H9 (cell line): Measurements from ENCODE around the gene MYLK4. TPM values are rescaled to one million over a fixed set of nuclear protein-coding genes. Genes with fewer than 3 reads are reported as not detected.

Experiments used
- DNase-seq: peaks from one replicate; pipeline ENCODE4 v3.0.0-alpha.2; 2017
- H2AFZ ChIP-seq: one replicate; pipeline ENCODE4 v1.6.1; 2013; ENCODE audit warnings: mild to moderate bottlenecking, low read length, control low read depth, moderate library complexity
- H2AK5ac ChIP-seq: 2 replicates; pipeline ENCODE4 v1.6.1; 2013; ENCODE audit warnings: low read length, control low read depth, mixed read lengths; ENCODE audit not compliant: insufficient read length
- H2BK120ac ChIP-seq: one replicate; pipeline ENCODE4 v1.6.1; 2013; ENCODE audit warnings: low read depth, mild to moderate bottlenecking, low read length, control low read depth, inconsistent platforms; ENCODE audit not compliant: poor library complexity, severe bottlenecking
- H2BK12ac ChIP-seq: 2 replicates; pipeline ENCODE4 v1.6.1; 2013; ENCODE audit warnings: low read length, control low read depth, mixed read lengths, low read depth; ENCODE audit not compliant: insufficient read length
- H2BK15ac ChIP-seq: 2 replicates; pipeline ENCODE4 v1.6.1; 2013; ENCODE audit warnings: low read depth, low read length, control low read depth
- H2BK20ac ChIP-seq: one replicate; pipeline ENCODE4 v1.6.1; 2013; ENCODE audit warnings: low read depth, mild to moderate bottlenecking, low read length, control low read depth, inconsistent platforms; ENCODE audit not compliant: poor library complexity, severe bottlenecking
- H2BK5ac ChIP-seq: 2 replicates; pipeline ENCODE4 v1.6.1; 2013; ENCODE audit warnings: low read length, control low read depth, mixed read lengths; ENCODE audit not compliant: insufficient read length
- H3K14ac ChIP-seq: 2 replicates; pipeline ENCODE4 v1.6.1; 2013; ENCODE audit warnings: low read length, control low read depth; ENCODE audit not compliant: insufficient read depth
- H3K18ac ChIP-seq: 2 replicates; pipeline ENCODE4 v1.6.1; 2013; ENCODE audit warnings: low read depth, mild to moderate bottlenecking, mixed read lengths, low read length, control low read depth; ENCODE audit not compliant: insufficient read length
- H3K23ac ChIP-seq: 2 replicates; pipeline ENCODE4 v1.6.1; 2013; ENCODE audit warnings: low read length, control low read depth, mixed read lengths, low read depth; ENCODE audit not compliant: insufficient read length
- H3K23me2 ChIP-seq: 2 replicates; pipeline ENCODE4 v1.6.1; 2013; ENCODE audit warnings: low read depth, mild to moderate bottlenecking, mixed read lengths, low read length, control low read depth; ENCODE audit not compliant: insufficient read length, poor library complexity, severe bottlenecking
- H3K27ac ChIP-seq: 2 replicates; pipeline ENCODE4 v1.5.1; 2013; ENCODE audit warnings: low read length, control low read depth, mixed read lengths, low read depth; ENCODE audit not compliant: insufficient read length
- H3K27me3 ChIP-seq: 2 replicates; pipeline ENCODE4 v1.6.1; 2013; ENCODE audit warnings: low read length, control low read depth, inconsistent platforms; ENCODE audit not compliant: insufficient read depth
- H3K4ac ChIP-seq: 2 replicates; pipeline ENCODE4 v1.6.1; 2013; ENCODE audit warnings: low read depth, mild to moderate bottlenecking, control low read depth, inconsistent platforms, low read length, moderate library complexity
- H3K4me1 ChIP-seq: 2 replicates; pipeline ENCODE4 v1.6.1; 2013; ENCODE audit warnings: low read length, control low read depth, inconsistent platforms; ENCODE audit not compliant: insufficient read depth
- H3K4me2 ChIP-seq: 2 replicates; pipeline ENCODE4 v1.6.1; 2013; ENCODE audit warnings: low read length, control low read depth, mixed read lengths; ENCODE audit not compliant: insufficient read length, insufficient read depth
- H3K56ac ChIP-seq: 2 replicates; pipeline ENCODE4 v1.6.1; 2013; ENCODE audit warnings: low read depth, mild to moderate bottlenecking, mixed read lengths, low read length, control low read depth; ENCODE audit not compliant: insufficient read length
- H3K79me1 ChIP-seq: 2 replicates; pipeline ENCODE4 v1.6.1; 2013; ENCODE audit warnings: low read depth, mild to moderate bottlenecking, moderate library complexity, low read length, control low read depth, inconsistent platforms; ENCODE audit not compliant: insufficient read depth, poor library complexity, severe bottlenecking
- H3K79me2 ChIP-seq: 2 replicates; pipeline ENCODE4 v1.6.1; 2013; ENCODE audit warnings: low read length, control low read depth, inconsistent platforms; ENCODE audit not compliant: insufficient read depth
- H3K9ac ChIP-seq: 2 replicates; pipeline ENCODE4 v1.6.1; 2013; ENCODE audit warnings: low read length, control low read depth, mixed read lengths; ENCODE audit not compliant: insufficient read length; ENCODE audit errors: extremely low read depth
- H3K9me3 ChIP-seq: one replicate; pipeline ENCODE4 v1.6.1; 2013; ENCODE audit warnings: low read depth, low read length, inconsistent platforms; ENCODE audit not compliant: control insufficient read depth
- H3T11ph ChIP-seq: one replicate; pipeline ENCODE4 v1.6.1; 2013; ENCODE audit warnings: mild to moderate bottlenecking, low read length, control low read depth, inconsistent platforms
- H4K20me1 ChIP-seq: one replicate; pipeline ENCODE4 v1.6.1; 2013; ENCODE audit not compliant: control insufficient read depth, insufficient read length, insufficient read depth
- H4K5ac ChIP-seq: 2 replicates; pipeline ENCODE4 v1.6.1; 2013; ENCODE audit warnings: low read depth, mild to moderate bottlenecking, mixed read lengths, low read length, control low read depth; ENCODE audit not compliant: insufficient read length
- H4K8ac ChIP-seq: replicated peaks from 2 replicates; pipeline ENCODE4 v1.6.1; 2013; ENCODE audit warnings: low read length, control low read depth, mixed read lengths, low read depth; ENCODE audit not compliant: insufficient read length
- H4K91ac ChIP-seq: 2 replicates; pipeline ENCODE4 v1.6.1; 2013; ENCODE audit warnings: low read depth, mild to moderate bottlenecking, moderate library complexity, mixed read lengths, low read length, control low read depth; ENCODE audit not compliant: insufficient read length
- H3K27ac Mint-ChIP-seq, 3 experiments: 2 replicates in 2 of 3; 3 replicates in 1 of 3; pipeline ENCODE4 v1.8.0; 2020 to 2021; ENCODE audit warnings: mixed read lengths in 3 of 3, mild to moderate bottlenecking in 1 of 3, moderate library complexity in 1 of 3
- H3K27me3 Mint-ChIP-seq: 2 replicates; pipeline ENCODE4 v1.8.0; 2021; ENCODE audit warnings: low read depth, mild to moderate bottlenecking, moderate library complexity, mixed read lengths
- H3K36me3 Mint-ChIP-seq, 3 experiments: 2 replicates in 2 of 3; 3 replicates in 1 of 3; pipeline ENCODE4 v1.8.0; 2020 to 2021; ENCODE audit warnings: low read depth in 3 of 3, mixed read lengths in 3 of 3; ENCODE audit not compliant: insufficient read depth in 1 of 3
- H3K4me1 Mint-ChIP-seq, 2 experiments: 2 replicates each; pipeline ENCODE4 v1.8.0; 2020; ENCODE audit warnings: mixed read lengths in 2 of 2
- H3K4me3 Mint-ChIP-seq, 2 experiments: 2 replicates in 1 of 2; 3 replicates in 1 of 2; pipeline ENCODE4 v1.8.0; 2020 to 2021; ENCODE audit warnings: mild to moderate bottlenecking in 2 of 2, mixed read lengths in 2 of 2, moderate library complexity in 1 of 2
- H3K9me3 Mint-ChIP-seq, 2 experiments: 2 replicates in 1 of 2; 3 replicates in 1 of 2; pipeline ENCODE4 v1.8.0; 2020; ENCODE audit warnings: mild to moderate bottlenecking in 2 of 2, mixed read lengths in 2 of 2, moderate library complexity in 1 of 2
- WGBS: extraction: QIAGEN DNeasy Blood & Tissue Kit; methylation state at CpG from one replicate; pipeline ENCODE4 v1.1.7; 2013; ENCODE audit warnings: missing lambda C conversion rate, low lambda C conversion rate, mixed read lengths; ENCODE audit not compliant: insufficient read length; ENCODE audit errors: extremely low coverage; 5-methylcytosine and 5-hydroxymethylcytosine counted together
- total RNA-seq: library from RNA; stranded (reverse); gene quantifications from 2 replicates; pipeline ENCODE4 v1.2.1, GENCODE V29; 2021
- TF ChIP-seq, protein P1 (sequence below): fragments of 200-600 bp; sonication (generic); conservative IDR thresholded peaks from 3 replicates; pipeline ENCODE4 v1.8.0; 2021; ENCODE audit warnings: antibody characterized with exemption, mild to moderate bottlenecking

Gene MYLK4
- total RNA-seq, 1 experiment from 2014 or later, result 0.28 TPM

DNA sequence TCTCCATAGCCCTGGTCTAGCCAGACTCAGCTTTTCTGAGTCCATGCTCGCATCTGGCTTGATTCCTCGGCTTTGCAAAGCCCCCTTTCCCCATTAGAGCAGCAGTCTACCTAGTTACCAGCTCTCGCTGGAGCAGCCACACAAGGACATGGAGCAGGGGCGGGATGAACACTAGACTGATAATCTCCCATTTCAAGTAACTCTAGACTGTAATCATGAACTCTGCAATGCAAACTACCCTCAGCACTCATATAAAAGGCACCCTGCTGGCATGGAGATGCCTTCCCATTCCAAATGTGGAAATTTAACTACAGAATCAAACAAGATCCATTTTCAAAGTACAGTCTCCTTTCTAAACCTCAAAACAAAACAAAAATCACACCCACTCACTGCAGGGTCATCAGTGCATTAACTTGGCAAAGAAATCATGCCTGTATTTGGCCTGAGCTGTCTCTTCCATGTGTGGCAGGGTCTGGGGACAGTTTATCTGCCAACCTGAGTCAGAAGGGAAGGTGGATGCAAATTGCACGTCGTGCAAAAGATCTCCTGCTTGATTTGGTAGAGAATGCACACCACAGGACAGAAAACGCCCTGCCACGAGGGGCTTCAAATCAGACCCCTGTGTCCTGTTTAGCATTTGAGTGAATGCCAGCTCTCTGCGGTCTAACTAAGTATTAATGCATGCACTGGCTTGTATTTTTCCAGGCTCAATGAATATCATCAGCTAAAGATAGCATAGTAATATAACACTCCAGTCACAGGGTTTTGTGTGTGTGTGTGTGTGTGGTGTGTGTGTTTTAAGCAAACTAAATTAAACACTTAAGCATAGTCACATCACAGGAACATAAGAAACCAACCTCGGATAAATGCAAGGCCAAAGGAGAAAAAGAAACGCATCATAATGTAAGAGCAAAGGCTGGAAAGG lies 85.3 kb downstream of the MYLK4 start:
- no peak overlapping the region for H3K9ac ChIP-seq
- peaks cover 32 to 34% of the 10 kb centered on the region in 2 experiments for H3K4me1 Mint-ChIP-seq
- no peak overlapping the region for H4K5ac ChIP-seq
- no peaks in the 10 kb centered on the region for H4K20me1 ChIP-seq
- no peak overlapping the region for H2BK15ac ChIP-seq
- H2AFZ ChIP-seq, result no peak overlapping the region
- H2AK5ac ChIP-seq, result no peak overlapping the region
- H3K27ac Mint-ChIP-seq, result peak overlapping the region; percentile 38 to 80 (median 66)
- no CpG with 5 or more reads among the region's 11 CpGs for whole genome bisulfite sequencing
- no peak overlapping the region for H3K4ac ChIP-seq
- no peak for DNase-seq
- H3K18ac ChIP-seq, result no peak overlapping the region
- no peak overlapping the region for H4K8ac ChIP-seq
- no peak overlapping the region for H4K91ac ChIP-seq
- H2BK20ac ChIP-seq, result no peak overlapping the region
- TF ChIP-seq, protein P1, sequence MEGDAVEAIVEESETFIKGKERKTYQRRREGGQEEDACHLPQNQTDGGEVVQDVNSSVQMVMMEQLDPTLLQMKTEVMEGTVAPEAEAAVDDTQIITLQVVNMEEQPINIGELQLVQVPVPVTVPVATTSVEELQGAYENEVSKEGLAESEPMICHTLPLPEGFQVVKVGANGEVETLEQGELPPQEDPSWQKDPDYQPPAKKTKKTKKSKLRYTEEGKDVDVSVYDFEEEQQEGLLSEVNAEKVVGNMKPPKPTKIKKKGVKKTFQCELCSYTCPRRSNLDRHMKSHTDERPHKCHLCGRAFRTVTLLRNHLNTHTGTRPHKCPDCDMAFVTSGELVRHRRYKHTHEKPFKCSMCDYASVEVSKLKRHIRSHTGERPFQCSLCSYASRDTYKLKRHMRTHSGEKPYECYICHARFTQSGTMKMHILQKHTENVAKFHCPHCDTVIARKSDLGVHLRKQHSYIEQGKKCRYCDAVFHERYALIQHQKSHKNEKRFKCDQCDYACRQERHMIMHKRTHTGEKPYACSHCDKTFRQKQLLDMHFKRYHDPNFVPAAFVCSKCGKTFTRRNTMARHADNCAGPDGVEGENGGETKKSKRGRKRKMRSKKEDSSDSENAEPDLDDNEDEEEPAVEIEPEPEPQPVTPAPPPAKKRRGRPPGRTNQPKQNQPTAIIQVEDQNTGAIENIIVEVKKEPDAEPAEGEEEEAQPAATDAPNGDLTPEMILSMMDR, result no peak
- peaks cover 13 to 15% of the 10 kb centered on the region in 2 experiments for H3K9me3 Mint-ChIP-seq
- peaks cover 7 to 14% (median 7%) of the 10 kb centered on the region in 3 experiments; a peak in 5 of 7 replicates for H3K36me3 Mint-ChIP-seq
- no peaks in the 10 kb centered on the region for H3K23me2 ChIP-seq
- no peak overlapping the region for H2BK12ac ChIP-seq
- H2BK5ac ChIP-seq, result no peak overlapping the region
- no peak overlapping the region for H3K4me2 ChIP-seq
- H3K4me3 Mint-ChIP-seq, result peak overlapping the region in 1 of 2 experiments; percentile 5; a peak in 1 of 5 replicates
- H3K27ac ChIP-seq, result no peak overlapping the region
- H3K14ac ChIP-seq, result no peak overlapping the region
- H3K27me3 Mint-ChIP-seq, result no peaks in the 10 kb centered on the region
- H3K4me1 ChIP-seq, result peaks cover 14% of the 10 kb centered on the region; the same call in 1 of the 2 replicates
- H3K23ac ChIP-seq, result no peak overlapping the region
- H3K79me1 ChIP-seq, result no peaks in the 10 kb centered on the region
- H2BK120ac ChIP-seq, result no peak overlapping the region
- H3K56ac ChIP-seq, result no peak overlapping the region
- H3T11ph ChIP-seq, result no peak overlapping the region
- H3K9me3 ChIP-seq, result no peaks in the 10 kb centered on the region
- H3K79me2 ChIP-seq, result no peaks in the 10 kb centered on the region
- H3K27me3 ChIP-seq, result no peaks in the 10 kb centered on the region
